Liver (tissue), 9 donors: ENCODE data around the gene APOC1. TPM values are rescaled to one million over a fixed set of nuclear protein-coding genes. Genes with fewer than 3 reads are reported as not detected.

Source experiments
- DNase-seq: peaks from one replicate; pipeline ENCODE4 v3.0.0-alpha.2; 2017; ENCODE audit warnings: low spot score
- H3K27ac ChIP-seq, 2 donors: one replicate each; pipeline ENCODE4 v1.7.0; 2013; ENCODE audit warnings: inconsistent platforms in 2 of 2, low read length in 2 of 2, control low read depth in 1 of 2, low read depth in 1 of 2, mild to moderate bottlenecking in 1 of 2
- H3K27me3 ChIP-seq, 4 donors: one replicate each; pipeline versions ENCODE4 v1.6.1 to v1.7.0; 2013; ENCODE audit warnings: low read length in 3 of 4, inconsistent platforms in 1 of 4, mild to moderate bottlenecking in 1 of 4, moderate library complexity in 1 of 4; ENCODE audit not compliant: control insufficient read depth in 4 of 4, insufficient read depth in 4 of 4
- H3K36me3 ChIP-seq, 4 donors: one replicate each; pipeline versions ENCODE4 v1.6.1 to v1.7.0; 2013; ENCODE audit warnings: low read length in 3 of 4, mild to moderate bottlenecking in 3 of 4, low read depth in 1 of 4, moderate library complexity in 1 of 4; ENCODE audit not compliant: control insufficient read depth in 4 of 4, insufficient read depth in 3 of 4
- H3K4me1 ChIP-seq, 4 donors: one replicate each; pipeline versions ENCODE4 v1.6.1 to v1.7.0; 2013; ENCODE audit warnings: low read length in 3 of 4, mild to moderate bottlenecking in 3 of 4, moderate library complexity in 1 of 4; ENCODE audit not compliant: control insufficient read depth in 4 of 4, insufficient read depth in 4 of 4
- H3K4me3 ChIP-seq, 3 donors: one replicate each; pipeline versions ENCODE4 v1.6.1 to v1.7.0; 2013; ENCODE audit warnings: low read length in 3 of 3, control low read depth in 1 of 3, low read depth in 1 of 3, mild to moderate bottlenecking in 1 of 3
- H3K9ac ChIP-seq, 2 donors: one replicate each; pipeline ENCODE4 v1.7.0; 2013; ENCODE audit warnings: low read length in 2 of 2, mild to moderate bottlenecking in 2 of 2, moderate library complexity in 2 of 2, control low read depth in 1 of 2, low read depth in 1 of 2
- H3K9me3 ChIP-seq, 4 donors: one replicate each; pipeline versions ENCODE4 v1.6.1 to v1.7.0; 2013; ENCODE audit warnings: low read length in 3 of 4; ENCODE audit not compliant: control insufficient read depth in 4 of 4
- FOXA1 ChIP-seq: IDR thresholded peaks from 2 replicates; pipeline ENCODE4 v1.6.1; 2016; ENCODE audit warnings: antibody characterized with exemption
- FOXA2 ChIP-seq: IDR thresholded peaks from 2 replicates; pipeline ENCODE4 v1.6.1; 2016; ENCODE audit warnings: antibody characterized with exemption
- GABPA ChIP-seq, 2 donors: IDR thresholded peaks in 1 of 2; conservative IDR thresholded peaks in 1 of 2; 2 replicates each; pipeline ENCODE4 v1.6.1; 2016; ENCODE audit warnings: antibody characterized with exemption in 2 of 2, mild to moderate bottlenecking in 1 of 2, moderate library complexity in 1 of 2
- HNF4A ChIP-seq, 2 donors: conservative IDR thresholded peaks; 2 replicates each; pipeline ENCODE4 v1.6.1; 2016; ENCODE audit warnings: antibody characterized with exemption in 2 of 2, mild to moderate bottlenecking in 2 of 2
- HNF4G ChIP-seq: IDR thresholded peaks from 2 replicates; pipeline ENCODE4 v1.6.1; 2016; ENCODE audit warnings: antibody characterized with exemption
- JUND ChIP-seq, 2 donors: IDR thresholded peaks; 2 replicates each; pipeline ENCODE4 v1.6.1; 2016; ENCODE audit warnings: antibody characterized with exemption in 2 of 2
- NR2F2 ChIP-seq: IDR thresholded peaks from 2 replicates; pipeline ENCODE4 v1.6.1; 2016; ENCODE audit warnings: antibody characterized with exemption
- RAD21 ChIP-seq, 2 donors: IDR thresholded peaks; 2 replicates each; pipeline ENCODE4 v1.6.1; 2016; ENCODE audit warnings: antibody characterized with exemption in 2 of 2, mild to moderate bottlenecking in 2 of 2
- SP1 ChIP-seq: IDR thresholded peaks from 2 replicates; pipeline ENCODE4 v1.6.1; 2018; ENCODE audit warnings: antibody characterized with exemption, mild to moderate bottlenecking
- TAF1 ChIP-seq: conservative IDR thresholded peaks from 2 replicates; pipeline ENCODE4 v1.6.1; 2016; ENCODE audit warnings: antibody characterized with exemption, mild to moderate bottlenecking
- YY1 ChIP-seq: IDR thresholded peaks from 2 replicates; pipeline ENCODE4 v1.6.1; 2016; ENCODE audit warnings: antibody characterized with exemption, mild to moderate bottlenecking
- WGBS: extraction: QIAGEN DNeasy Blood & Tissue Kit; methylation state at CpG from one replicate; pipeline ENCODE4 v1.1.7; 2013; 5-methylcytosine and 5-hydroxymethylcytosine counted together
- polyA plus RNA-seq, 2 donors: library from polyadenylated mRNA; stranded (reverse) in 1 of 2; unstranded in 1 of 2; fragments of 200-250 nt in 1 of 2; fragments of >200 nt in 1 of 2; fragmentation: Nextera tagmentation in 1 of 2; extraction: Ambion mirVana in 1 of 2; gene quantifications; one replicate each; pipeline versions ENCODE4 v1.2.1 to v1.2.3, GENCODE V29; 2013 to 2015
- total RNA-seq, 2 donors: library from RNA; depleted of rRNA; stranded (reverse); fragments of >200 nt; gene quantifications; one replicate each; pipeline ENCODE4 v1.2.3, GENCODE V29; 2014
- TF ChIP-seq, protein P1 (sequence below): IDR thresholded peaks from 2 replicates; pipeline ENCODE4 v1.6.1; 2016; ENCODE audit warnings: antibody characterized with exemption
- TF ChIP-seq, protein P2 (sequence below): IDR thresholded peaks from 2 replicates; pipeline ENCODE4 v1.6.1; 2016; ENCODE audit warnings: antibody characterized with exemption, mild to moderate bottlenecking
- TF ChIP-seq, protein P3 (sequence below): IDR thresholded peaks from 2 replicates; pipeline ENCODE4 v1.6.1; 2016; ENCODE audit warnings: antibody characterized with exemption
- donor health status: healthy.
- donor health status: healthy.
- donor health status: healthy.
- donor health status: healthy.
- donor health status: healthy.

APOC1 gene
- total and polyA plus RNA-seq, 4 donors: 612 to 10,095 (median 2,966) TPM

DNA sequence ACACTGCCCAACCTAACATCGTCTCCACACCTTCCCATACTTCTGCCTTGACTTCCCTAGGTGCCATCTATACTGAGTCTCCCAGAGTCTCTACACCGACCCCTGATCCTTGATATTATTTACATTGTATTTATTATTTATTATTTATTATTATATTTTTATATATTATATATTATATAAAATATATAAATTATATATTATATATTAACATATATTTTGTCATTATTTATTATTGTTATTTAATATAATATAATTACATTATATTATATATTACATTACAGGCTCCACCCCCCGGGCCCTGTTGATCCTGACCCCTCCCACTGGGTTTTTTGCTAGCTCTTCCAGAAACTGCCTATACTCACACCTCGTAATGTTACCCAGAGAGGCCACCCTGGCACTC is 41.7 kb upstream of the APOC1 start (continued):
- TF ChIP-seq TAF1 (no peak), HNF4G (no peak)

DNA sequence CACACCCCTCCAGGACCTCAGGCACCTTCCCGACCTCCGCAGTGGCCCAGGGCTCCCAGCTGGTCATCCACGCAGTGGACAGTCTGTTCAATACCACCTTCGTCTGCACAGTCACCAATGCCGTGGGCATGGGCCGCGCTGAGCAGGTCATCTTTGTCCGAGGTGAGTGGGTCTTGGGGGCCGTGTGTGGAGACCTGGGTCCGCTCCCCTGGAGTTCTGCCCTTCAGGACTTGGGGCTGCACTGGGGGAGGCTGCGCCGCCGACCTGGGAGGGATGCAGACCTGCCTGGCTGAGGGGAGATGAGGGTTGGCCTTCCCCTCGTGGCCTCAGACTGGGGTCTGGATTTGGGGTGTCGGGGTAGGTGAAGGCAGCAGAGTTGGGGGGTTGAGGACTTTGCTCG is 40.1 kb upstream of the APOC1 start:
- Histone ChIP-seq H3K4me3 (no peak overlapping the region), H3K27ac (no peak overlapping the region), H3K9ac (no peak overlapping the region), H3K9me3 (no peaks in the 10 kb centered on the region), H3K36me3 (peaks cover 19 to 70% (median 31%) of the 10 kb centered on the region in 4 donors), H3K27me3 (no peaks in the 10 kb centered on the region), H3K4me1 (no peaks in the 10 kb centered on the region)
- TF ChIP-seq HNF4G (no peak), YY1 (no peak)
- TF ChIP-seq, protein P1, sequence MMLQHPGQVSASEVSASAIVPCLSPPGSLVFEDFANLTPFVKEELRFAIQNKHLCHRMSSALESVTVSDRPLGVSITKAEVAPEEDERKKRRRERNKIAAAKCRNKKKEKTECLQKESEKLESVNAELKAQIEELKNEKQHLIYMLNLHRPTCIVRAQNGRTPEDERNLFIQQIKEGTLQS: no peak
- WGBS: 95% methylated on average over 16 of the region's 16 CpGs
- no peak for DNase-seq

DNA sequence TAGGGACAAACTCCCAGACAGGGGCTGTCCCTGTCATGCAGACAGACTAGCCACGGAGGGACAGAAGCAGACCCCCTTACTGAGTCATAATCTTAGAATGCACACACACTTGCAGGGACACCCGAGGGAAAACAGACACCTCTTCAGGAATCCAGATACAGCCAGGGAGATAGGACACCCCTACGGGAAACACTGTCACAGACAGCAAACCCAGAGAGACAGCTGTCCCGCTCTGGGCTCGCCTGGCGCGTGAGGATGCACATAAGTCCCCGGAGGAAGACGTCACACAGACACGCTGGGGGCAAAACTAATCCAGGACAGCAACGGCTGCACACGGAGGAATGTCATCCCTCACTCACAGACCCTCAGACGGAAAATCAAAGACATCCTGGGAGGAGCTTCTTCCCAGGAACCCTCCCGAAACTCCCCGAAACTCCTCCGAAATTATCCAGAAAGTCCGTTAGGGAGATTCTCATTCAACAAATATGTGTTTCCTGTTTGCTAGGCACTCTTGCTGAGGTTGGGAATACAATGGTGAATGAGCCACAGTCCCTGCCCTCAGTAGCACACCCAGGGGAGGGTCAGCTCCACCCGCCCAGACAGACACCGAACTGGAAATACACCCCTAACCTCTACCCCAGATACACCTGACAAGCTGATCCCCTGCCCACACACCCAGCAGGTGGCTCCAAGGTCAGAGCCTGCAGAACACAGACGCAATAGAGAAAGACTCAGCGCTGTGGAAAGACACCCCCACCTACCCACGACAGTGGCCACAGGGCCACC is 38.5 kb upstream of the APOC1 start:
- Histone ChIP-seq H3K4me1 (no peaks in the 10 kb centered on the region), H3K27ac (no peak overlapping the region), H3K9ac (no peak overlapping the region), H3K9me3 (no peaks in the 10 kb centered on the region), H3K4me3 (no peak overlapping the region), H3K36me3 (peaks cover 19 to 63% (median 31%) of the 10 kb centered on the region in 4 donors), H3K27me3 (no peaks in the 10 kb centered on the region)
- DNase-seq: no peak
- TF ChIP-seq, protein P2, sequence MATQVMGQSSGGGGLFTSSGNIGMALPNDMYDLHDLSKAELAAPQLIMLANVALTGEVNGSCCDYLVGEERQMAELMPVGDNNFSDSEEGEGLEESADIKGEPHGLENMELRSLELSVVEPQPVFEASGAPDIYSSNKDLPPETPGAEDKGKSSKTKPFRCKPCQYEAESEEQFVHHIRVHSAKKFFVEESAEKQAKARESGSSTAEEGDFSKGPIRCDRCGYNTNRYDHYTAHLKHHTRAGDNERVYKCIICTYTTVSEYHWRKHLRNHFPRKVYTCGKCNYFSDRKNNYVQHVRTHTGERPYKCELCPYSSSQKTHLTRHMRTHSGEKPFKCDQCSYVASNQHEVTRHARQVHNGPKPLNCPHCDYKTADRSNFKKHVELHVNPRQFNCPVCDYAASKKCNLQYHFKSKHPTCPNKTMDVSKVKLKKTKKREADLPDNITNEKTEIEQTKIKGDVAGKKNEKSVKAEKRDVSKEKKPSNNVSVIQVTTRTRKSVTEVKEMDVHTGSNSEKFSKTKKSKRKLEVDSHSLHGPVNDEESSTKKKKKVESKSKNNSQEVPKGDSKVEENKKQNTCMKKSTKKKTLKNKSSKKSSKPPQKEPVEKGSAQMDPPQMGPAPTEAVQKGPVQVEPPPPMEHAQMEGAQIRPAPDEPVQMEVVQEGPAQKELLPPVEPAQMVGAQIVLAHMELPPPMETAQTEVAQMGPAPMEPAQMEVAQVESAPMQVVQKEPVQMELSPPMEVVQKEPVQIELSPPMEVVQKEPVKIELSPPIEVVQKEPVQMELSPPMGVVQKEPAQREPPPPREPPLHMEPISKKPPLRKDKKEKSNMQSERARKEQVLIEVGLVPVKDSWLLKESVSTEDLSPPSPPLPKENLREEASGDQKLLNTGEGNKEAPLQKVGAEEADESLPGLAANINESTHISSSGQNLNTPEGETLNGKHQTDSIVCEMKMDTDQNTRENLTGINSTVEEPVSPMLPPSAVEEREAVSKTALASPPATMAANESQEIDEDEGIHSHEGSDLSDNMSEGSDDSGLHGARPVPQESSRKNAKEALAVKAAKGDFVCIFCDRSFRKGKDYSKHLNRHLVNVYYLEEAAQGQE: no peak
- TF ChIP-seq TAF1 (no peak), JUND (IDR thresholded peaks at IDR 0.05) (no peak), SP1 (no peak), FOXA1 (no peak), FOXA2 (no peak), GABPA (IDR thresholded peaks at IDR 0.05 in 1 of 2, conservative IDR thresholded peaks at IDR 0.05 in 1 of 2) (no peak), HNF4A (conservative IDR thresholded peaks at IDR 0.05) (no peak), RAD21 (IDR thresholded peaks at IDR 0.05) (no peak), NR2F2 (no peak)
- TF ChIP-seq, protein P3, sequence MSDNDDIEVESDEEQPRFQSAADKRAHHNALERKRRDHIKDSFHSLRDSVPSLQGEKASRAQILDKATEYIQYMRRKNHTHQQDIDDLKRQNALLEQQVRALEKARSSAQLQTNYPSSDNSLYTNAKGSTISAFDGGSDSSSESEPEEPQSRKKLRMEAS: no peak
- TF ChIP-seq, protein P1: no peak
- 75% methylated on average over 22 of the region's 22 CpGs for WGBS
